ENCODE measurements around the gene NOTO. TPM values are rescaled to one million over a fixed set of nuclear protein-coding genes. Genes with fewer than 3 reads are reported as not detected.

NOTO gene
- total RNA-seq, 1 experiment from 2014 or later = 0.66 TPM

DNA sequence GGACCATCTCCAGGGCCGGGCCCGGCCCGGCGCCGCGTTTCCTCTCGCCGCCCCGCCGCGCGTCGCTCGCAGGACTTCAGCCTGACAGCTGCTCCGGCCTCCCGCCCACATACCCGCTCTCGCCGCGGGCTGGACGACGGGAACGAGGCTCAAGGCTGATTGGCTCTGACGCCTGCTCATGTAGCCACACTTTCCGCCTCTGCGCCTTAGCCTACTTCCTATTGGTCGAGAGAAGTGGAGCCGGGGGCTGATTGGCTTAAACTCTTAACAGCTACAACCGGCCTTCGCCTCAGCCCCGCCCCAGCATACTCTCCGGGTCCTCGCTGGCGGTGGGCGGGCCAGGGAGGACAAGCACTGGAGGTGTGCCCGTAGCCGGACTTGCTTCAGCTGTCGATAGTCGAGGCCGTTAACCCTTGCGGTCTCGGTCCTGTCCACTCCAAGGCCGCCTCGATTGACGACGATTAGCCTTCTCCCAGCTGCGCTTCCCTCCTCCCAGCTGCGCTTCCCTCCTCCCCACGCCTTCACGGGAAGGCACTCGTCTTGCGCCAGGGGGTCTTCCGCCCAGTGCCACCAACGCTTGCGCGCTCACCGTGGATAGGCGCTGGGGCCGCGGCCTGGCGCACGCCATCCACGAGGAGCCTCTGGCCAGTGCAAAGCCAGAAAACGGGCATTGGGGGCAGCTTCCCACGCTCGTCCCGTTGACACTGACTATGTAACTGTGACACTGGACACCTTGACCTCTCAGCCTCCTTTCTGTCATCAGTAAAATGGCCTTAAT, 31.0 kb downstream of the NOTO start, which contains the start of gene PRADC1:
Gene PRADC1 (minus strand): TSS at position 86 of the 778 bp plus-strand sequence. CDS start 79 bp downstream, at position 7.
- H3K79me2 ChIP-seq (ENCODE audit: insufficient read depth, low read length) = peaks cover 32% of the 10 kb centered on the region
- TF ChIP-seq, protein P1, sequence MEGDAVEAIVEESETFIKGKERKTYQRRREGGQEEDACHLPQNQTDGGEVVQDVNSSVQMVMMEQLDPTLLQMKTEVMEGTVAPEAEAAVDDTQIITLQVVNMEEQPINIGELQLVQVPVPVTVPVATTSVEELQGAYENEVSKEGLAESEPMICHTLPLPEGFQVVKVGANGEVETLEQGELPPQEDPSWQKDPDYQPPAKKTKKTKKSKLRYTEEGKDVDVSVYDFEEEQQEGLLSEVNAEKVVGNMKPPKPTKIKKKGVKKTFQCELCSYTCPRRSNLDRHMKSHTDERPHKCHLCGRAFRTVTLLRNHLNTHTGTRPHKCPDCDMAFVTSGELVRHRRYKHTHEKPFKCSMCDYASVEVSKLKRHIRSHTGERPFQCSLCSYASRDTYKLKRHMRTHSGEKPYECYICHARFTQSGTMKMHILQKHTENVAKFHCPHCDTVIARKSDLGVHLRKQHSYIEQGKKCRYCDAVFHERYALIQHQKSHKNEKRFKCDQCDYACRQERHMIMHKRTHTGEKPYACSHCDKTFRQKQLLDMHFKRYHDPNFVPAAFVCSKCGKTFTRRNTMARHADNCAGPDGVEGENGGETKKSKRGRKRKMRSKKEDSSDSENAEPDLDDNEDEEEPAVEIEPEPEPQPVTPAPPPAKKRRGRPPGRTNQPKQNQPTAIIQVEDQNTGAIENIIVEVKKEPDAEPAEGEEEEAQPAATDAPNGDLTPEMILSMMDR (conservative IDR thresholded peaks at IDR 0.05) = no peak
- DNase-seq = peak; percentile 100
- H3T11ph ChIP-seq (ENCODE audit: low read length) = no peak within 1 kb of the TSS
- peaks cover 5 to 18% (median 10%) of the 10 kb centered on the region in 3 experiments; a peak in 6 of 7 replicates for H3K36me3 Mint-ChIP-seq (ENCODE audit: insufficient read depth in 1 of 3, low read depth in 3 of 3)
- H3K27ac ChIP-seq (ENCODE audit: insufficient read length, low read depth, low read length) = no peak within 1 kb of the TSS
- H2BK5ac ChIP-seq (ENCODE audit: insufficient read length, low read length) = no peak within 1 kb of the TSS
- H2BK120ac ChIP-seq (ENCODE audit: low read depth, low read length, poor library complexity, severe bottlenecking) = no peak within 1 kb of the TSS
- H3K4ac ChIP-seq (ENCODE audit: low read depth, low read length) = no peak within 1 kb of the TSS
- no peaks in the 10 kb centered on the region for H3K9me3 ChIP-seq (ENCODE audit: control insufficient read depth, low read depth, low read length)
- no peak within 1 kb of the TSS for H2BK12ac ChIP-seq (ENCODE audit: insufficient read length, low read depth, low read length)
- H2AFZ ChIP-seq (ENCODE audit: low read length) = peak within 1 kb of the TSS; percentile 11
- no peak within 1 kb of the TSS for H4K8ac ChIP-seq (replicated peaks; ENCODE audit: insufficient read length, low read depth, low read length)
- H3K9ac ChIP-seq (ENCODE audit: extremely low read depth, insufficient read length, low read length) = peak within 1 kb of the TSS; percentile 66
- no peaks in the 10 kb centered on the region for H3K27me3 ChIP-seq (ENCODE audit: insufficient read depth, low read length)
- H3K23ac ChIP-seq (ENCODE audit: insufficient read length, low read depth, low read length) = no peak within 1 kb of the TSS
- H4K91ac ChIP-seq (ENCODE audit: insufficient read length, low read depth, low read length) = no peak within 1 kb of the TSS
- H3K27me3 Mint-ChIP-seq (ENCODE audit: low read depth) = no peaks in the 10 kb centered on the region; the same call in 1 of the 2 replicates
- no peaks in the 10 kb centered on the region for H4K20me1 ChIP-seq (ENCODE audit: control insufficient read depth, insufficient read depth, insufficient read length)
- H3K4me1 Mint-ChIP-seq = peaks cover 27 to 30% of the 10 kb centered on the region in 2 experiments
- no peak within 1 kb of the TSS for H3K18ac ChIP-seq (ENCODE audit: insufficient read length, low read depth, low read length)
- H2BK20ac ChIP-seq (ENCODE audit: low read depth, low read length, poor library complexity, severe bottlenecking) = no peak within 1 kb of the TSS
- H3K4me2 ChIP-seq (ENCODE audit: insufficient read depth, insufficient read length, low read length) = peak within 1 kb of the TSS; percentile 96
- H2BK15ac ChIP-seq (ENCODE audit: low read depth, low read length) = no peak within 1 kb of the TSS
- peak within 1 kb of the TSS; percentile 97 to 99 for H3K4me3 Mint-ChIP-seq
- WGBS (ENCODE audit: extremely low coverage, insufficient read length, low lambda C conversion rate) = no CpG with 5 or more reads among the region's 67 CpGs
- no peaks in the 10 kb centered on the region for H3K9me3 Mint-ChIP-seq
- H3K4me1 ChIP-seq (ENCODE audit: insufficient read depth, low read length) = peaks cover 8% of the 10 kb centered on the region; the same call in 1 of the 2 replicates
- no peak within 1 kb of the TSS for H2AK5ac ChIP-seq (ENCODE audit: insufficient read length, low read length)
- peaks cover 14% of the 10 kb centered on the region for H3K23me2 ChIP-seq (ENCODE audit: insufficient read length, low read depth, low read length, poor library complexity, severe bottlenecking)
- H4K5ac ChIP-seq (ENCODE audit: insufficient read length, low read depth, low read length) = no peak within 1 kb of the TSS
- peak within 1 kb of the TSS; percentile 91 to 95 (median 93); a peak in 6 of 7 replicates for H3K27ac Mint-ChIP-seq
- no peaks in the 10 kb centered on the region for H3K79me1 ChIP-seq (ENCODE audit: insufficient read depth, low read depth, low read length, poor library complexity, severe bottlenecking)
- H3K14ac ChIP-seq (ENCODE audit: insufficient read depth, low read length) = no peak within 1 kb of the TSS
- H3K56ac ChIP-seq (ENCODE audit: insufficient read length, low read depth, low read length) = no peak within 1 kb of the TSS

Measured in H9 (cell line).